BJ (cell line): ENCODE results near the gene CLTRN. TPM values are rescaled to one million over a fixed set of nuclear protein-coding genes. Genes with fewer than 3 reads are reported as not detected.
A peak's percentile ranks its signal among the peaks of the same experiment; 100 is the strongest.
"Not testable (repeated sequence)": the region's sequence is repeated elsewhere in the genome, so short reads cannot be mapped to it uniquely, and the experiment has no call there.

Experiments used
- CTCF ChIA-PET: fragments of 350-600 bp; formaldehyde crosslinking; extraction: SDS; loops from one replicate; lab custom pipeline; 2021; ENCODE audit warnings: antibody characterized with exemption, inconsistent platforms; lab: Yijun Ruan, JAX
- POLR2A ChIA-PET: fragments of 300-600 bp; sonication (Branson Sonifier 250); formaldehyde crosslinking; extraction: SDS; loops from one replicate; lab custom pipeline; 2021; ENCODE audit warnings: antibody characterized with exemption; lab: Charles Lee
- DNase-seq: peaks from one replicate; pipeline ENCODE4 v3.0.0-alpha.2; 2011; ENCODE audit warnings: low read depth
- H3K27me3 ChIP-seq: 2 replicates; pipeline ENCODE4 v1.6.0; 2011; ENCODE audit warnings: low read length; ENCODE audit not compliant: control insufficient read depth, insufficient read depth
- H3K36me3 ChIP-seq: 2 replicates; pipeline ENCODE4 v1.5.1; 2011; ENCODE audit warnings: low read length; ENCODE audit not compliant: control insufficient read depth, insufficient read depth
- H3K4me3 ChIP-seq: 2 replicates; pipeline ENCODE4 v1.5.1; 2011; ENCODE audit warnings: low read depth, mild to moderate bottlenecking, control low read depth, low read length
- CTCF ChIP-seq: IDR thresholded peaks from 2 replicates; pipeline ENCODE4 v1.5.1; 2011; ENCODE audit warnings: low read depth, mild to moderate bottlenecking, control low read depth, inconsistent platforms, low read length, moderate library complexity; ENCODE audit not compliant: insufficient read depth
- polyA plus RNA-seq: library from polyadenylated mRNA; depleted of rRNA; stranded (reverse); fragments of >200 nt; gene quantifications from 2 replicates; pipeline ENCODE4 v1.2.3, GENCODE V29; 2011

Gene CLTRN
- polyA plus RNA-seq, 1 experiment, result 0.15 TPM

- no peak for TF ChIP-seq CTCF
- ChIA-PET CTCF (no interaction called here), POLR2A (interaction anchor here (0.7 kb wide), 1 partner anchor 777 kb away, joined by 3 read pairs; no protein-coding TSS in a partner anchor)
- no peak for DNase-seq
- H3K27me3 ChIP-seq, result no peaks in the 10 kb centered on the region
- H3K36me3 ChIP-seq, result no peaks in the 10 kb centered on the region
- H3K4me3 ChIP-seq, result peak overlapping the region; percentile 85
Measured at GRCh38 chrX:15674514-15674840, 9.9 kb upstream of the CLTRN start.

- ChIA-PET CTCF (no interaction called here), POLR2A (interaction anchor here (0.7 kb wide), 1 partner anchor 777 kb away, joined by 3 read pairs; no protein-coding TSS in a partner anchor)
- no peaks in the 10 kb centered on the region for H3K27me3 ChIP-seq
- DNase-seq, result no peak
- no peak for TF ChIP-seq CTCF
- H3K36me3 ChIP-seq, result no peaks in the 10 kb centered on the region
- H3K4me3 ChIP-seq, result peak overlapping the region; percentile 85
Measured at GRCh38 chrX:15673970-15674369, 9.4 kb upstream of the CLTRN start.

GRCh38 chrX:15672881-15673280, 8.3 kb upstream of the CLTRN start:
- Histone ChIP-seq H3K36me3 (no peaks in the 10 kb centered on the region), H3K27me3 (no peaks in the 10 kb centered on the region), H3K4me3 (no peak overlapping the region)
- no peak for TF ChIP-seq CTCF
- CTCF ChIA-PET, result no interaction called here
- no peak for DNase-seq
- POLR2A ChIA-PET, result no interaction called here

GRCh38 chrX:15663439-15663838, 1.2 kb downstream of the CLTRN start:
- no peak for TF ChIP-seq CTCF
- POLR2A ChIA-PET, result no interaction called here
- CTCF ChIA-PET, result no interaction called here
- no peak overlapping the region for H3K4me3 ChIP-seq
- H3K36me3 ChIP-seq, result no peaks in the 10 kb centered on the region
- no peak for DNase-seq
- 0 out of 2 replicates have a peak, but pooled peaks cover 1% of the 10 kb centered on the region for H3K27me3 ChIP-seq

GRCh38 chrX:15654804-15655203, 9.8 kb downstream of the CLTRN start:
- H3K36me3 ChIP-seq, POLR2A ChIA-PET, H3K27me3 ChIP-seq, DNase-seq, H3K4me3 ChIP-seq, CTCF ChIA-PET: not testable (repeated sequence)

- no peak for DNase-seq
- Histone ChIP-seq H3K36me3 (no peaks in the 10 kb centered on the region), H3K27me3 (no peaks in the 10 kb centered on the region), H3K4me3 (no peak overlapping the region)
- ChIA-PET POLR2A (no interaction called here), CTCF (no interaction called here)
- no peak for TF ChIP-seq CTCF
Measured at GRCh38 chrX:15653961-15654360, 10.6 kb downstream of the CLTRN start.

- CTCF ChIA-PET, POLR2A ChIA-PET, H3K27me3 ChIP-seq, DNase-seq, H3K36me3 ChIP-seq, H3K4me3 ChIP-seq: not testable (repeated sequence)
Measured at GRCh38 chrX:15647510-15647909, 17.1 kb downstream of the CLTRN start.
